ENCODE data around the gene DNAJB6. TPM values are rescaled to one million over a fixed set of nuclear protein-coding genes. Genes with fewer than 3 reads are reported as not detected.

DNAJB6 gene
- total and polyA plus RNA-seq, 5 donors = 154 to 183 (median 170) TPM

- H3K27me3 ChIP-seq (ENCODE audit: control insufficient read depth, insufficient read depth) = no peaks in the 10 kb centered on the region
- intact Hi-C loops (cut with DNase I) = loop anchor here in 2 of 4 donors (10.0 kb wide), 1 partner anchor 436 kb away; no protein-coding TSS in a partner anchor
- no peaks in the 10 kb centered on the region for H3K4me1 ChIP-seq (ENCODE audit: control insufficient read depth, insufficient read depth, low read length)
- ATAC-seq (no peak), DNase-seq (no peak)
- WGBS = 96% methylated on average over 6 of the region's 6 CpGs
- H3K27ac ChIP-seq (ENCODE audit: low read length) = no peak overlapping the region
- no peak overlapping the region for H3K4me3 ChIP-seq (ENCODE audit: low read length)
- no peaks in the 10 kb centered on the region for H3K9me3 ChIP-seq (ENCODE audit: control insufficient read depth, low read length)
Measured at GRCh38 chr7:157439149-157439548, 102.3 kb downstream of the DNAJB6 start.

DNA sequence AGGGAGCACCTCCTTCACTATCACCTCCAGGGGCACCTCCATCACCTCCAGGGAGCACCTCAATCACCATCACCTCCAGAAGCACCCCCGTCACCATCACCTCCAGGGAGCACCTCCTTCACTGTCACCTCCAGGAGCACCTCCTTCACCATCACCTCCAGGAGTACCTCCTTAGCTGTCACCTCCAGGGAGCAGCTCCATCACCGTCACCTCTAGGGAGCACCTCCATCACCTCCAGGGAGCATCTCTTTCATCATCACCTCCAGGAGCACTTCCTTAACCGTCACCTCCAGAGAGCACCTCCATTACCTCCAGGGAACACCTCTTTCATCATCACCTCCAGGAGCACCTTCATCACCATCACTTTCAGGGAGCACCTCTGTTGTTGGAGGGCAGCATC, 103.0 kb downstream of the DNAJB6 start:
- ATAC-seq (no peak), DNase-seq (no peak)
- Histone ChIP-seq H3K27me3 (ENCODE audit: control insufficient read depth, insufficient read depth) (no peaks in the 10 kb centered on the region), H3K27ac (ENCODE audit: low read length) (no peak overlapping the region), H3K4me1 (ENCODE audit: control insufficient read depth, insufficient read depth, low read length) (no peaks in the 10 kb centered on the region), H3K9me3 (ENCODE audit: control insufficient read depth, low read length) (no peaks in the 10 kb centered on the region), H3K4me3 (ENCODE audit: low read length) (no peak overlapping the region)
- intact Hi-C loops (cut with DNase I) = loop anchor here in 2 of 4 donors (10.0 kb wide), 1 partner anchor 435 kb away; no protein-coding TSS in a partner anchor
- WGBS = 57% methylated on average over 3 of the region's 3 CpGs

- DNase-seq (no peak), ATAC-seq (no peak)
- H3K4me3 ChIP-seq (ENCODE audit: low read length) = no peak overlapping the region
- no peaks in the 10 kb centered on the region for H3K4me1 ChIP-seq (ENCODE audit: control insufficient read depth, insufficient read depth, low read length)
- intact Hi-C loops (cut with DNase I) = no loop called here
- no peaks in the 10 kb centered on the region for H3K9me3 ChIP-seq (ENCODE audit: control insufficient read depth, low read length)
- H3K27me3 ChIP-seq (ENCODE audit: control insufficient read depth, insufficient read depth) = no peaks in the 10 kb centered on the region
- H3K27ac ChIP-seq (ENCODE audit: low read length) = no peak overlapping the region
- 86% methylated on average over 22 of the region's 22 CpGs for WGBS
Measured at GRCh38 chr7:157440346-157441022, 103.7 kb downstream of the DNAJB6 start.

- Histone ChIP-seq H3K4me1 (ENCODE audit: control insufficient read depth, insufficient read depth, low read length) (no peaks in the 10 kb centered on the region), H3K4me3 (ENCODE audit: low read length) (no peak overlapping the region), H3K27ac (ENCODE audit: low read length) (no peak overlapping the region), H3K27me3 (ENCODE audit: control insufficient read depth, insufficient read depth) (no peaks in the 10 kb centered on the region), H3K9me3 (ENCODE audit: control insufficient read depth, low read length) (no peaks in the 10 kb centered on the region)
- no peak for ATAC-seq
- DNase-seq = no peak
- intact Hi-C loops (cut with DNase I) = no loop called here
- 92% methylated on average over 17 of the region's 17 CpGs for WGBS
Measured at GRCh38 chr7:157441023-157441399, 104.2 kb downstream of the DNAJB6 start.

DNA sequence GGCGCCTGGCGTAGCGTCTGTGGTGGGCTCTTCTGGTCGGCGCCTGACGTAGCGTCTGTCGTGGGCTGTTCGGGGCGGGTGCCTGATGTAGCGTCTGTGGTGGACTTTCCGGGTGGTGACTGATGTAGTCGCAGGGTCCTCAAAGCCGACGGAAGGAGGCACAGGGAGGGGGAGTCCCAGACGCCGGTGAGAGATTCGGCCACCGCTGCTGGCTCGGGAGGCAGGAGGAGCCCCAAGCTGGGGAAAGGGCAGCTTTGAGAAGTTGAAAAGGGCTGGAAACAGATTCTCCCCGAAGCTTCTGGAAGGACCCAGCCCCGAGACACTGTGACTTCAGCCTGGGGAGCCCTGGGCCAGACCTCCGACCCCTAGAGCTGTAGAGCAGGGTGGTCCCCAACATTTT, 105.7 kb downstream of the DNAJB6 start:
- H3K27me3 ChIP-seq (ENCODE audit: control insufficient read depth, insufficient read depth) = no peaks in the 10 kb centered on the region

GRCh38 chr7:157442993-157443831, 106.4 kb downstream of the DNAJB6 start:
- Histone ChIP-seq H3K4me3 (ENCODE audit: low read length) (no peak overlapping the region), H3K9me3 (ENCODE audit: control insufficient read depth, low read length) (no peaks in the 10 kb centered on the region), H3K27ac (ENCODE audit: low read length) (no peak overlapping the region), H3K27me3 (ENCODE audit: control insufficient read depth, insufficient read depth) (no peaks in the 10 kb centered on the region), H3K4me1 (ENCODE audit: control insufficient read depth, insufficient read depth, low read length) (no peaks in the 10 kb centered on the region)
- no peak for ATAC-seq
- no peak for DNase-seq
- 90% methylated on average over 42 of the region's 42 CpGs for WGBS
- intact Hi-C loops (cut with DNase I) = no loop called here

More for the DNA sequence above, 105.7 kb downstream of the DNAJB6 start:
- WGBS = 95% methylated on average over 23 of the region's 23 CpGs
- Histone ChIP-seq H3K4me3 (ENCODE audit: low read length) (no peak overlapping the region), H3K4me1 (ENCODE audit: control insufficient read depth, insufficient read depth, low read length) (no peaks in the 10 kb centered on the region), H3K27ac (ENCODE audit: low read length) (no peak overlapping the region), H3K9me3 (ENCODE audit: control insufficient read depth, low read length) (no peaks in the 10 kb centered on the region)
- intact Hi-C loops (cut with DNase I) = no loop called here
- ATAC-seq (no peak), DNase-seq (no peak)

GRCh38 chr7:157444011-157444842, 107.4 kb downstream of the DNAJB6 start:
- Histone ChIP-seq H3K4me3 (ENCODE audit: low read length) (no peak overlapping the region), H3K27me3 (ENCODE audit: control insufficient read depth, insufficient read depth) (no peaks in the 10 kb centered on the region), H3K4me1 (ENCODE audit: control insufficient read depth, insufficient read depth, low read length) (no peaks in the 10 kb centered on the region), H3K9me3 (ENCODE audit: control insufficient read depth, low read length) (no peaks in the 10 kb centered on the region), H3K27ac (ENCODE audit: low read length) (no peak overlapping the region)
- 87% methylated on average over 27 of the region's 27 CpGs for WGBS
- intact Hi-C loops (cut with DNase I) = no loop called here
- peak in 1 of 2 donors; percentile 28 for ATAC-seq
- no peak for DNase-seq

DNA sequence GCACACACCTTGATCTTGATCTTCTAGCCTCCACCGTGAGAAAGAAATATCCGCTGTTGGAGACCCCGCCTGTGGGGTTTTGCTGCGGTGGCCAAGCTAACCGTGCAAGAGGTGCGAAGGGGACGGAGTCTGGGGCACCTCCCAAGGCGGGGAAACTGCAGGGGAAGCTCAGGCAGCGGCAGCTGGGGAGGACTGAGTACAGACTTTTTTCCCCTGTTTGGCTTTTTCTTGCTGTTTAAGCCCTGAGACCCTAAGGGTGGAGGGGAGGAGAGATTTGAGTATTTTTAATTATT, 108.0 kb downstream of the DNAJB6 start:
- Histone ChIP-seq H3K4me3 (ENCODE audit: low read length) (no peak overlapping the region), H3K27ac (ENCODE audit: low read length) (no peak overlapping the region), H3K9me3 (ENCODE audit: control insufficient read depth, low read length) (no peaks in the 10 kb centered on the region), H3K27me3 (ENCODE audit: control insufficient read depth, insufficient read depth) (no peaks in the 10 kb centered on the region), H3K4me1 (ENCODE audit: control insufficient read depth, insufficient read depth, low read length) (no peaks in the 10 kb centered on the region)
- DNase-seq = no peak
- intact Hi-C loops (cut with DNase I) = no loop called here
- WGBS = 73% methylated on average over 9 of the region's 9 CpGs
- no peak for ATAC-seq

DNA sequence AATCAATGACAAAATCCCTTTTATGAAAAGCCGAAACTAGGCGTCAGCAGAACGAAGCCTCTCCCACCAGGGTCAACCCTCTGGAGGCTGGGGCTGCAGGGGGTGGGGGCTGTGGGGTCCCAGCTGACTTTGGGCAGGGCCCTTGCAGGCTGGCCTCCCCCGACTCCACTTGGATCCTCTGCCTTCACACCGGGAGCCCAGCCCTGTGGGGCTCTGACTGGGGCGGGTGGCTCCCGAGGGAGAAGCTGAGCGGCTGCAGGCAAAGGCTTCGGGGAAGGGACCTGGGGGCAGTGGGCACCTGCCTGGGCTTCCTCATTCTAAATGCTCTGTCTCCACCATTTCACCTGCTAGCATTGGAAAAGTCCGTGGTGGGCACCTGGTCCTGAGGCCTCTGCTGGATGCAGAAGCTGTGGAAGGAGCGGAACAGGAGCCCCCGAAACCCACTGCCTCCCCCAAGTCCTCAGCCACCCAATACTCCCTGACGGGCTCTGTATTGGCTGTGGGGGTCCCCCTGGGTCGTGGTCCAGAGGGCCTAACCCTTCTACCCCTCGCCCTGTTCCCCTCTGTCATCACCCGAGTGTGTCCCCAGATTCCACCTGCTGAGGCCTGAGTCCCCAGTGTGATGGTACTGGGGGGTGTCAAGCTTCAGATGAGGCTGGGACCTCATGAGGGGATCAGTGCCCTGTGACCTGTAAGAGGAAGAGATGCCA, 108.6 kb downstream of the DNAJB6 start:
- intact Hi-C loops (cut with DNase I) = no loop called here
- Histone ChIP-seq H3K4me1 (ENCODE audit: control insufficient read depth, insufficient read depth, low read length) (no peaks in the 10 kb centered on the region), H3K4me3 (ENCODE audit: low read length) (no peak overlapping the region), H3K27me3 (ENCODE audit: control insufficient read depth, insufficient read depth) (no peaks in the 10 kb centered on the region), H3K27ac (ENCODE audit: low read length) (no peak overlapping the region), H3K9me3 (ENCODE audit: control insufficient read depth, low read length) (no peaks in the 10 kb centered on the region)
- WGBS = 76% methylated on average over 16 of the region's 16 CpGs
- no peak for DNase-seq
- ATAC-seq = no peak

GRCh38 chr7:157445956-157446295, 109.1 kb downstream of the DNAJB6 start:
- Histone ChIP-seq H3K27me3 (ENCODE audit: control insufficient read depth, insufficient read depth) (no peaks in the 10 kb centered on the region), H3K27ac (ENCODE audit: low read length) (no peak overlapping the region), H3K4me3 (ENCODE audit: low read length) (no peak overlapping the region), H3K4me1 (ENCODE audit: control insufficient read depth, insufficient read depth, low read length) (no peaks in the 10 kb centered on the region), H3K9me3 (ENCODE audit: control insufficient read depth, low read length) (no peaks in the 10 kb centered on the region)
- ATAC-seq (no peak), DNase-seq (no peak)
- 93% methylated on average over 11 of the region's 11 CpGs for WGBS
- intact Hi-C loops (cut with DNase I) = no loop called here
